ENCODE data around the gene ELOA.

DNA sequence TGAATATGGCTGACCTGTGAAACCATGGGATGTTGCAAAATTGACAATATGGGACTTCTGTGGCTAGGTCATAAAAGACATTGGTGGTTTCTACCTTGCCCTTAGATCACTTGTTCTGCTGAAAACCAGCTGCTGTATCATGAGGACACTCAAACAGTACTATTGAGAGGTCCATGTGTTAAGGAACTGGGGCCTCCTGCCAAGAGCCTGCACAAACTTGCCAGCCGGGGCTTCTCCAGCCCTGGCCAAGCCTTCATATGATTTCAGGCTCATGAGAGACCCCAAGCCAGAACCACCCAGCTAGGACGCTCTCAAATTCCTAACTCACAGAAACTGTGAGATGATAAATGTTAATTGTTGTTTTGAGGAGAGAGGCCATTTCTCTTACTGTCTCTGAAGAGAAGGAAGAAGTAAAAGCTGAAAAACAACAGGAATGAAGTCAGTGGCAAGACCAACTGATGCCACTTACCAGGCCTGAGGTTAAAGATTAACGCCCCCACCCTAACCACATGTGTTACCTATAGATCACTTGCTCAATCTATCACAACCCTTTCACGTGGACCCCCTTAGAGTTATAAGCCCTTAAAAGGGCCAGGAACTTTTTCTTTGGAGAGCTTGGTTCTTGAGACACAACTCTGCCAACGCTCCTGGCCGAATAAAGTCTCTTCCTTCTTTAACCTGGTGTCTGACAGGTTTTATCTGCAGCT lies 31.1 kb downstream of the ELOA start:
- TF ChIP-seq CHD2 (IDR thresholded peaks at IDR 0.05; ENCODE audit: low read length, partially characterized antibody) (no peak), CTCF (IDR thresholded peaks at IDR 0.05) (no peak), FOXS1 (CRISPR knock-in tag; IDR thresholded peaks at IDR 0.05) (no peak), MYC (IDR thresholded peaks at IDR 0.05; ENCODE audit: borderline replicate concordance, low read length) (no peak), CBX2 (IDR thresholded peaks at IDR 0.05; ENCODE audit: borderline replicate concordance, low read depth) (no peak), MAZ (IDR thresholded peaks at IDR 0.05; ENCODE audit: borderline replicate concordance, low read depth, low read length) (no peak), CHD4 (IDR thresholded peaks at IDR 0.05; ENCODE audit: borderline replicate concordance) (no peak), EP300 (IDR thresholded peaks at IDR 0.05) (no peak), RARB (CRISPR knock-in tag; IDR thresholded peaks at IDR 0.05) (no peak), POLR2A (IDR thresholded peaks at IDR 0.05; ENCODE audit: low read length) (no peak), SMC3 (IDR thresholded peaks at IDR 0.05) (no peak), ZNF302 (CRISPR knock-in tag; IDR thresholded peaks at IDR 0.05) (no peak)
- TF ChIP-seq, protein P1, sequence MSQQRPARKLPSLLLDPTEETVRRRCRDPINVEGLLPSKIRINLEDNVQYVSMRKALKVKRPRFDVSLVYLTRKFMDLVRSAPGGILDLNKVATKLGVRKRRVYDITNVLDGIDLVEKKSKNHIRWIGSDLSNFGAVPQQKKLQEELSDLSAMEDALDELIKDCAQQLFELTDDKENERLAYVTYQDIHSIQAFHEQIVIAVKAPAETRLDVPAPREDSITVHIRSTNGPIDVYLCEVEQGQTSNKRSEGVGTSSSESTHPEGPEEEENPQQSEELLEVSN (IDR thresholded peaks at IDR 0.05; ENCODE audit: borderline replicate concordance, low read depth): no peak
- TF ChIP-seq, protein P2, sequence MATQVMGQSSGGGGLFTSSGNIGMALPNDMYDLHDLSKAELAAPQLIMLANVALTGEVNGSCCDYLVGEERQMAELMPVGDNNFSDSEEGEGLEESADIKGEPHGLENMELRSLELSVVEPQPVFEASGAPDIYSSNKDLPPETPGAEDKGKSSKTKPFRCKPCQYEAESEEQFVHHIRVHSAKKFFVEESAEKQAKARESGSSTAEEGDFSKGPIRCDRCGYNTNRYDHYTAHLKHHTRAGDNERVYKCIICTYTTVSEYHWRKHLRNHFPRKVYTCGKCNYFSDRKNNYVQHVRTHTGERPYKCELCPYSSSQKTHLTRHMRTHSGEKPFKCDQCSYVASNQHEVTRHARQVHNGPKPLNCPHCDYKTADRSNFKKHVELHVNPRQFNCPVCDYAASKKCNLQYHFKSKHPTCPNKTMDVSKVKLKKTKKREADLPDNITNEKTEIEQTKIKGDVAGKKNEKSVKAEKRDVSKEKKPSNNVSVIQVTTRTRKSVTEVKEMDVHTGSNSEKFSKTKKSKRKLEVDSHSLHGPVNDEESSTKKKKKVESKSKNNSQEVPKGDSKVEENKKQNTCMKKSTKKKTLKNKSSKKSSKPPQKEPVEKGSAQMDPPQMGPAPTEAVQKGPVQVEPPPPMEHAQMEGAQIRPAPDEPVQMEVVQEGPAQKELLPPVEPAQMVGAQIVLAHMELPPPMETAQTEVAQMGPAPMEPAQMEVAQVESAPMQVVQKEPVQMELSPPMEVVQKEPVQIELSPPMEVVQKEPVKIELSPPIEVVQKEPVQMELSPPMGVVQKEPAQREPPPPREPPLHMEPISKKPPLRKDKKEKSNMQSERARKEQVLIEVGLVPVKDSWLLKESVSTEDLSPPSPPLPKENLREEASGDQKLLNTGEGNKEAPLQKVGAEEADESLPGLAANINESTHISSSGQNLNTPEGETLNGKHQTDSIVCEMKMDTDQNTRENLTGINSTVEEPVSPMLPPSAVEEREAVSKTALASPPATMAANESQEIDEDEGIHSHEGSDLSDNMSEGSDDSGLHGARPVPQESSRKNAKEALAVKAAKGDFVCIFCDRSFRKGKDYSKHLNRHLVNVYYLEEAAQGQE (IDR thresholded peaks at IDR 0.05): no peak

All from A549 (cell line).